Lower leg skin (tissue), 3 donors: ENCODE data around the gene JARID2.

Experiments used
- CTCF ChIP-seq, 3 donors: fragments of 450-650 bp; IDR thresholded peaks; one replicate each; pipeline ENCODE4 v1.5.1; 2016; ENCODE audit warnings: antibody characterized with exemption in 3 of 3, mild to moderate bottlenecking in 3 of 3, moderate library complexity in 2 of 3
- POLR2A ChIP-seq, 2 donors: fragments of 450-650 bp; IDR thresholded peaks; one replicate each; pipeline ENCODE4 v1.6.1; 2016 to 2017; ENCODE audit warnings: antibody characterized with exemption in 2 of 2, mild to moderate bottlenecking in 1 of 2, moderate library complexity in 1 of 2

- TF ChIP-seq CTCF (IDR thresholded peaks at IDR 0.05) (no peak), POLR2A (IDR thresholded peaks at IDR 0.05) (no peak)
These were observed 279.1 kb downstream of the JARID2 start for GRCh38 chr6:15524861-15525401.
